ENCODE results near the gene HDHD5.

DNA sequence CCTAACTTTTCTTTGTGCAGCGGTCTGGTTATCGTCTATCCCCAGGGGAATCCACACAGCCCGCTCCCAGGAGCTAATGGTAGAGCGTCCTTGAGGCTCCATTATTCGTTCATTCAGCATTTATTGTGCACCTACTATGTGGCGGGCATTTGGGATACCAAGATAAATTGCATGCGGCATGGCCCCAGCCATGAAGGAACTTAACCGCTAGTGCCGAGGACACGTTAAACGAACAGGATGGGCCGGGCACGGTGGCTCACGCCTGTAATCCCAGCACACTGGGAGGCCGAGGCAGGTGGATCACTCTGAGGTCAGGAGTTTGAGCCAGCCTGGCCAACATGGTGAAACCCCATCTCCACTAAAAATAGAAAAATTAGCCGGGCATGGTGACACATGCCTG, 49.1 kb downstream of the HDHD5 start:
- TF ChIP-seq, protein P1, sequence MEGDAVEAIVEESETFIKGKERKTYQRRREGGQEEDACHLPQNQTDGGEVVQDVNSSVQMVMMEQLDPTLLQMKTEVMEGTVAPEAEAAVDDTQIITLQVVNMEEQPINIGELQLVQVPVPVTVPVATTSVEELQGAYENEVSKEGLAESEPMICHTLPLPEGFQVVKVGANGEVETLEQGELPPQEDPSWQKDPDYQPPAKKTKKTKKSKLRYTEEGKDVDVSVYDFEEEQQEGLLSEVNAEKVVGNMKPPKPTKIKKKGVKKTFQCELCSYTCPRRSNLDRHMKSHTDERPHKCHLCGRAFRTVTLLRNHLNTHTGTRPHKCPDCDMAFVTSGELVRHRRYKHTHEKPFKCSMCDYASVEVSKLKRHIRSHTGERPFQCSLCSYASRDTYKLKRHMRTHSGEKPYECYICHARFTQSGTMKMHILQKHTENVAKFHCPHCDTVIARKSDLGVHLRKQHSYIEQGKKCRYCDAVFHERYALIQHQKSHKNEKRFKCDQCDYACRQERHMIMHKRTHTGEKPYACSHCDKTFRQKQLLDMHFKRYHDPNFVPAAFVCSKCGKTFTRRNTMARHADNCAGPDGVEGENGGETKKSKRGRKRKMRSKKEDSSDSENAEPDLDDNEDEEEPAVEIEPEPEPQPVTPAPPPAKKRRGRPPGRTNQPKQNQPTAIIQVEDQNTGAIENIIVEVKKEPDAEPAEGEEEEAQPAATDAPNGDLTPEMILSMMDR (IDR thresholded peaks at IDR 0.05; ENCODE audit: low read depth, low read length), result no peak
- TF ChIP-seq POLR2A (IDR thresholded peaks at IDR 0.05; ENCODE audit: extremely low read depth, insufficient read length) (no peak), MYC (IDR thresholded peaks at IDR 0.05; ENCODE audit: low read depth, low read length) (no peak)
- TF ChIP-seq, protein P2, sequence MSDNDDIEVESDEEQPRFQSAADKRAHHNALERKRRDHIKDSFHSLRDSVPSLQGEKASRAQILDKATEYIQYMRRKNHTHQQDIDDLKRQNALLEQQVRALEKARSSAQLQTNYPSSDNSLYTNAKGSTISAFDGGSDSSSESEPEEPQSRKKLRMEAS (IDR thresholded peaks at IDR 0.05; ENCODE audit: low read depth, low read length), result no peak
